H1 (cell line): ENCODE results near the gene HACD4.

ENCODE experiments used
- RBBP5 ChIP-seq: IDR thresholded peaks from 2 replicates; pipeline ENCODE4 v1.7.1; 2012; ENCODE audit warnings: low read depth, mild to moderate bottlenecking, inconsistent platforms, low read length, moderate library complexity, borderline replicate concordance
- YY1 ChIP-seq: IDR thresholded peaks from 2 replicates; pipeline ENCODE4 v1.6.1; 2011; ENCODE audit warnings: low read depth, mild to moderate bottlenecking, low read length

GRCh38 chr9:21053851-21054250 is 22.4 kb upstream of the HACD4 start:
- TF ChIP-seq RBBP5 (no peak), YY1 (no peak)
